HG03066 (cell line): Measurements from ENCODE around the gene LIMA1.
"Not testable (repeated sequence)": the region's sequence is repeated elsewhere in the genome, so short reads cannot be mapped to it uniquely, and the experiment has no call there.

Experiments
- ATAC-seq: cut with Tn5 transposase; IDR thresholded peaks from one replicate; pipeline ENCODE4 v1.9.1; 2021; ENCODE audit warnings: low read depth; ENCODE audit not compliant: unreplicated experiment

Gene LIMA1

GRCh38 chr12:50249464-50250182, 33.7 kb downstream of the LIMA1 start:
- no peak for ATAC-seq

- no peak for ATAC-seq
These were observed 34.4 kb downstream of the LIMA1 start for GRCh38 chr12:50248883-50249282.

- no peak for ATAC-seq
These were observed 34.9 kb downstream of the LIMA1 start for GRCh38 chr12:50248411-50248810.

- not testable (repeated sequence) for ATAC-seq
These were observed 35.7 kb downstream of the LIMA1 start for GRCh38 chr12:50247665-50248064.

- ATAC-seq = no peak
These were observed 36.3 kb downstream of the LIMA1 start for GRCh38 chr12:50246873-50247612.

GRCh38 chr12:50246197-50246865, 37.0 kb downstream of the LIMA1 start:
- no peak for ATAC-seq

GRCh38 chr12:50243507-50243906, 39.8 kb downstream of the LIMA1 start:
- no peak for ATAC-seq

- ATAC-seq = no peak
These were observed 40.5 kb downstream of the LIMA1 start for GRCh38 chr12:50242751-50243191.

GRCh38 chr12:50241178-50241577, 42.1 kb downstream of the LIMA1 start:
- no peak for ATAC-seq

GRCh38 chr12:50240792-50241114, 42.6 kb downstream of the LIMA1 start:
- no peak for ATAC-seq

- no peak for ATAC-seq
These were observed 43.1 kb downstream of the LIMA1 start for GRCh38 chr12:50240096-50240791.

GRCh38 chr12:50239355-50239891, 43.9 kb downstream of the LIMA1 start:
- no peak for ATAC-seq

GRCh38 chr12:50234347-50234746, 49.0 kb downstream of the LIMA1 start:
- ATAC-seq = no peak

- no peak for ATAC-seq
These were observed 50.5 kb downstream of the LIMA1 start for GRCh38 chr12:50232771-50233209.

GRCh38 chr12:50232206-50232605, 51.1 kb downstream of the LIMA1 start:
- ATAC-seq = no peak

GRCh38 chr12:50231346-50231745, 52.0 kb downstream of the LIMA1 start:
- no peak for ATAC-seq

- ATAC-seq = no peak
These were observed 53.1 kb downstream of the LIMA1 start for GRCh38 chr12:50230217-50230616.

GRCh38 chr12:50224026-50224692, 59.2 kb downstream of the LIMA1 start:
- no peak for ATAC-seq

GRCh38 chr12:50222275-50222783, 61.0 kb downstream of the LIMA1 start:
- ATAC-seq = no peak
